PC-3 (cell line): ENCODE results near the gene SMPD4.
"Not testable (repeated sequence)": the region's sequence is repeated elsewhere in the genome, so short reads cannot be mapped to it uniquely, and the experiment has no call there.

Experiments
- CTCF ChIP-seq: fragments of 300-600 bp; sonication (generic); conservative IDR thresholded peaks from 2 replicates; pipeline ENCODE4 v1.5.1; 2017; ENCODE audit warnings: antibody characterized with exemption, low read depth, mild to moderate bottlenecking, low read length
- EZH2 ChIP-seq: fragments of 300-600 bp; sonication (generic); IDR thresholded peaks from one replicate; pipeline ENCODE4 v1.6.1; 2017; ENCODE audit warnings: antibody characterized with exemption, mild to moderate bottlenecking, low read length; ENCODE audit not compliant: unreplicated experiment
- EZH2phosphoT487 ChIP-seq: fragments of 300-600 bp; sonication (generic); IDR thresholded peaks from 2 replicates; pipeline ENCODE4 v1.6.1; 2018; ENCODE audit warnings: mild to moderate bottlenecking, antibody characterized with exemption, low read length, borderline replicate concordance

GRCh38 chr2:130228467-130229160, 47.2 kb upstream of the SMPD4 start:
- TF ChIP-seq CTCF, EZH2, EZH2phosphoT487: not testable (repeated sequence)
